Measurements from ENCODE around the gene CDC26.
"Not testable (repeated sequence)": the region's sequence is repeated elsewhere in the genome, so short reads cannot be mapped to it uniquely, and the experiment has no call there.

Gene CDC26

GRCh38 chr9:113275157-113276131 is at the start of gene CDC26, which contains the start of gene PRPF4:
Gene CDC26, minus strand, starts transcription at chr9:113275572. Its CDS starts 3,065 bp downstream, at chr9:113272507.
Gene PRPF4, plus strand, starts transcription at chr9:113275658. Its CDS starts 86 bp downstream, at chr9:113275744.
- peak; percentile 94 for DNase-seq (ENCODE audit: low spot score)

DNA sequence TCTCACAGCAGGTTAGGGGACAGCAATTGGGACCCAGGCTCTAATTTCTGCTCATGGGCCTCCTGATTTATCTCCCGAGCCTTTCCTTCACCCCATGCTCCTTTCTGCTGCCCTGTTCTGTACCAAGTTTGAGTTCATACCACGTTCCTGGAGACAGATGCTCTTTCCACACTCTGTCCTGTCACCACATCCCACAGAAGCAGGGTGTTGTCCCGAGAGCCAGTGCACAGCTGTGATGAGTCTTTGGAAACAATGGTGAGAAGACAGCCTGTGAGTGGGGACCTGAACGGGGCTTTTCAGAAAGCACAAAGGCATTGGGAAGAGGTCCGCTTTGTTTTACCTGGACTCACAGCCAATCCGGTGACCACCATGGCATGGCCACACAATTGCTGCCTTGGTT is 47.3 kb upstream of the CDC26 start:
- no peak for DNase-seq (ENCODE audit: low spot score)

GRCh38 chr9:113320051-113320450 is 44.7 kb upstream of the CDC26 start:
- no peak for DNase-seq (ENCODE audit: low spot score)

GRCh38 chr9:113319054-113319453 is 43.7 kb upstream of the CDC26 start:
- DNase-seq (ENCODE audit: low spot score) = no peak

- no peak for DNase-seq (ENCODE audit: low spot score)
Measured at GRCh38 chr9:113317777-113318176, 42.4 kb upstream of the CDC26 start.

- DNase-seq (ENCODE audit: low spot score) = no peak
Measured at GRCh38 chr9:113316030-113316429, 40.7 kb upstream of the CDC26 start.

GRCh38 chr9:113315231-113315630 is 39.9 kb upstream of the CDC26 start:
- no peak for DNase-seq (ENCODE audit: low spot score)

DNA sequence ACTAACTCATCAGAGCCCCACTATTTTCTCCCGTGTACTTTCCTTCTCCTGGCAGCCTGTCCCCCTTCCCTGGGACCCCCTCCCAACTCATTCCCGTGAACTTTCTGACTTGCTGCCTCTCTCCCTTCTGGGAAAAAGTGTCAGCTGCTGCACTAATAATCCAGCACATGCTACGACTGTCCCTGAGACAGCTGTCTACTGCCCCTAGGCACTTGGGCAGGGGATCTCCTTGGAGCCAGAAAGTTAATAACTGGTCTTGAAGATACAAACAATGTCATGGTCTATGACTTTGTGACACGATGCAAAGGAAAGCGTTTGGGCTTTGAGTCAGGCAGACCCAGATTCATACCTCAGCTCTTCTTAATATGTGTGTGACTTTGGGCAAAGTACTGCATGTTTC is 37.9 kb upstream of the CDC26 start:
- DNase-seq (ENCODE audit: low spot score) = no peak

GRCh38 chr9:113311961-113312360 is 36.6 kb upstream of the CDC26 start:
- no peak for DNase-seq (ENCODE audit: low spot score)

DNA sequence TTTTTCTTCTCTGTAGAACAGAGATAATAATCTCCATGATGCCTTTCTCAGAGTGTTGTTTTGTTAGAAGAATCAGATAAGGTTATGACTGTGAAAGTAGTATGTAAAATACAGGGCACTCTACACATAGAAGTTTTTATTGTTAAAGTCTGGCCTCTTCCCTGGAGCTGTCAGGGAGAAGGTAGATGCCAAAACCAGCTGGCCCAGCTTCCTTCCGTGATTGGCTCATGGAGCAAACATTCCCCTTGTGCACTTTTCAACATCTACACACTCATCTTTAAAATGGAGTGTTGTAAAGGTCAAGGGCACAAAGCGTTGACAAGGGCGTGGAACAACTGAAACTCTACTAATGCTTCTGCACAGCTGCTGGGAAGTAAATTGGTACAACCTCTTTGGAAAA is 35.2 kb upstream of the CDC26 start:
- no peak for DNase-seq (ENCODE audit: low spot score)

DNA sequence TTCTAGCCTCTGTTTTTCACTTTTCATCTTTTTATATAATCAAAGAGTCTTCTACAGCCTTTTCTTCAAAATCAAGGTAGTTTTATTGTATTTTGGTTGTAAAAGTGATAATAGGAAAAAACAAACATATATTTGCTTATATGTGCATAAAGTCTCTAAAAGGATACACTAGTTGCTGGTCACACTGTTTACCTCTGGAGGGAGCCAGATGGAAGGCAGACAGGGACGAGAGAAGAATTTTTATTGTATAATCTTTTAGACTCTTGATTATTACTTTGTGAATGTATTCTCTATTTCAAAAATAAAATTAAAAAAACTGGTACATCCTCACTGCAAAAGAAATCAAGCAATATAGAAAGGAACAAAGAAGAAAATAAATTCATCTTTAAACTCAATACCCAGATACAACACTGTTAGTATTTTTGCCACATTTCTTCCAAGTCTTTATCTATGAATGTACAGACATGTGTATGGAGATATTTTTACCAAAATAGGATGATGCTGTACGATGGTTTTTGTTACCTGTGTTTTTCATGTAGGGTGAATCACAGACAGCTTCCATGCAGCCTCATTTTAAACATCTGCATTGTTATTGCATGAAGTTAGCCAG is 33.9 kb upstream of the CDC26 start:
- peak; percentile 43 for DNase-seq (ENCODE audit: low spot score)

DNA sequence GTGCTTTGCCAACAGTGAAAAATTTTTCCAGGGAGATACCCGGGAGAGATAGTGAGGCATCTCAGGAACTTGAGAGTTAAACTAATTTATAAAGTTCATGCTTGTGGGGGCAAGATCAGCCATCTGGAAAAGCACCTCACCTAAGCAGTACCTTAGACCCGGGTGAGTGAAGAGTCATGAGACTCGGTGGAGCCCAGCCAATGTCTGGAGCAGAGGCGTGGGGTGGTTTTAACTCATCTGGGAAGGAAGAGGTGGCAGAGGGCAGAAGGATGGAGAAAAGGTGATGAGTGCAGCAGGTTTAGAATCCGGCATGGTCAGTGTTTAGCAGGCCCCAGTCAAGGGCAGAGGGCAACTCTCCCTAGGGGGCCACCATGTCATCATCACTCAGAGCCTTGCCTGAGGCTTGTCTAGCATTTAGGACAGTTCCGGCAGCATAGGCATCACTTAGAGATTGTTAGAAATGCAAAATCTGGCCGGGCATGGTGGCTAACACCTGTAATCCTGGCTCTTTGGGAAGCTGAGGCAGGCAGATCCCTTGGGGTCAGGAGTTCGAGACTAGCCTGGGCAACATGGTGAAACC is 32.1 kb upstream of the CDC26 start:
- no peak for DNase-seq (ENCODE audit: low spot score)

- no peak for DNase-seq (ENCODE audit: low spot score)
Measured at GRCh38 chr9:113306566-113306965, 31.2 kb upstream of the CDC26 start.

GRCh38 chr9:113302792-113303418 is 27.5 kb upstream of the CDC26 start, which contains the start of gene RNF183:
Gene RNF183, minus strand, starts transcription at chr9:113303376. Its CDS starts 5,192 bp downstream, at chr9:113298184.
- no peak for DNase-seq (ENCODE audit: low spot score)

GRCh38 chr9:113301548-113301947 is 26.2 kb upstream of the CDC26 start:
- no peak for DNase-seq (ENCODE audit: low spot score)

DNA sequence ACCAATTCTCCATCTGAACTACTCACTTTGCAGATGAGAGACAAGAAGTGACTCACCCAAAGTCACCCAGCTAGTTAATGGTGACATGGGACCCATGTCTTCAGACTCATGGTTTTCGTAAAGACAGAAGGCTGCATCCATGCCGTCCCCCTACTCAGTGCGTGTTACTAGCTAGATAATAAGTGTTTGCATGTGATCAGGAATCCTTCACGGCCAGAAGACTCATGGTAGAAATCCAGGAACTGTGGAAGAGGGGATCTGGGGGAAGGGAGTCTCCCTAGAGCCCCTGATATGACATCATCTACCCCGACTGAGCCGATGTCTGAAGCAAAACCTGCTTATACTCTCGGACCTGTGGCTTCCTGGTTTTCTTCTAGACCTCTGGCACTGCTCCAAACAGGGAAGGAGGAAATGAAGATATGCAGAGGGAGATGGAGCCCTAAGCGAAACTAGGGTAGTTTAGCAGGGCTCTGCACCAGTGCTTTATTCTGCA is 24.5 kb upstream of the CDC26 start:
- DNase-seq (ENCODE audit: low spot score) = no peak

GRCh38 chr9:113298924-113299770 is 23.8 kb upstream of the CDC26 start:
- no peak for DNase-seq (ENCODE audit: low spot score)

DNA sequence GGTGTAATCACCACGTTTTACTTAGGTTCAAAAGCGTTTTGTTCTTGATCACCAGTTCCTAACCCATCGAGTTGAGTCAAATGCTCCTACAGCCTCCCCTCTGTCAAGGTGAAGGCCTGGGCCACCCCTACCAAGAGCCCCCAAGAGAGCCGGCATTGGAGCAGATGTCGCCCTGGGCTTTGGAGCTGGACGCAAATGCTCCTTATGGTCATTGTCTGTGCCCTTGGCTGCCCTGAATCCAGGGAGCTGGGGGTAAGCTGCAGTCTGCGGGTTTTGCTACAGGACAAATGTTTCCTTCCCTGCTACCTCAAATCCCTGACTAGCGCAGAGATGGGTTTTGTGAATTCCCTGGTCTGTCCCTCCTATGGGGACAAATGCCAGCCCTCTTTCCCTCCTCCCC is 22.9 kb upstream of the CDC26 start:
- no peak for DNase-seq (ENCODE audit: low spot score)

- DNase-seq (ENCODE audit: low spot score) = no peak
Measured at GRCh38 chr9:113296796-113297558, 21.6 kb upstream of the CDC26 start.

DNA sequence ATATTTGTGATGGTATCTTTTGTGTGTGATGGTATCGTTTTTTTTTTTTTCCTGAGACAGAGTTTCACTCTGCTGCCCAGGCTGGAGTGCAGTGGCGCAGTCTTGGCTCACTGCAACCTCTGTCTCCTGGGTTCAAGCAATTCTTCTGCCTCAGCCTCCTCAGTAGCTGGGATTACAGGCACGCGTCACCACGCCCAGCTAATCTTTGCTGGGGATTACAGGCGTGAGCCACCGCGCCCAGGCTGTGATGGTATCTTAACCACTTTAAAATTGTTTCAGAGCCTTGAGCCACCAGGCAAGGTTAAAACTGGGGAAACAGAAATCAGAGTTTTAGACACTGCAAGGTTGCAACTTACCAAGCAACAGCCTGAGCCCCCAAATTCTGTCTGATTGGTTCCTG is 20.9 kb upstream of the CDC26 start:
- not testable (repeated sequence) for DNase-seq (ENCODE audit: low spot score)

Data from CD4-positive, alpha-beta T cell treated with Interleukin-15 for 4 hours (primary cell).